NT2/D1 (cell line): ENCODE measurements around the gene CD83.

Experiments used
- YY1 ChIP-seq: IDR thresholded peaks from 2 replicates; pipeline ENCODE4 v1.6.1; 2011; ENCODE audit not compliant: insufficient read length, insufficient read depth
- ZNF274 ChIP-seq: IDR thresholded peaks from 2 replicates; pipeline ENCODE4 v1.6.1; 2011; ENCODE audit warnings: mild to moderate bottlenecking, low read depth, low read length

DNA sequence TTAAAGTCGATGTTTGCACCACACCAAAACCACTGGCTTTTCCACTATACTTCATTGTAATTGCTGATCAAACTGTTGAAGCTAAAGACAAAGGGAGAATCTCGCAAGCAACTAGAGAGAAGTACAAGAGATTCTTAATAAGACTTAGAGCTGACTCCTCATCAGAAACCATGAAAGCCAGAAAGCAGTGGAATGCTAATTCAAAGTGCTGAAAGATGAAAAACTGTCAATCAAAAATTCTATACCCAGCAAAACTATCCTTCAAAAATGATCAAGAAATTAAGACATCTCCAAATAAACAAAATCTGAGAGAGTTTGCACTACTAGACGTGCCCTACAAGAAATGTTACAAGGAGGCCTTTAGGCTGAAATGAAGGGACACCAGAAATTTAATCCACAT, 52.6 kb downstream of the CD83 start:
- no peak for TF ChIP-seq ZNF274
- TF ChIP-seq YY1: no peak
